ENCODE results near the gene NPHP1.

NPHP1 gene

DNA sequence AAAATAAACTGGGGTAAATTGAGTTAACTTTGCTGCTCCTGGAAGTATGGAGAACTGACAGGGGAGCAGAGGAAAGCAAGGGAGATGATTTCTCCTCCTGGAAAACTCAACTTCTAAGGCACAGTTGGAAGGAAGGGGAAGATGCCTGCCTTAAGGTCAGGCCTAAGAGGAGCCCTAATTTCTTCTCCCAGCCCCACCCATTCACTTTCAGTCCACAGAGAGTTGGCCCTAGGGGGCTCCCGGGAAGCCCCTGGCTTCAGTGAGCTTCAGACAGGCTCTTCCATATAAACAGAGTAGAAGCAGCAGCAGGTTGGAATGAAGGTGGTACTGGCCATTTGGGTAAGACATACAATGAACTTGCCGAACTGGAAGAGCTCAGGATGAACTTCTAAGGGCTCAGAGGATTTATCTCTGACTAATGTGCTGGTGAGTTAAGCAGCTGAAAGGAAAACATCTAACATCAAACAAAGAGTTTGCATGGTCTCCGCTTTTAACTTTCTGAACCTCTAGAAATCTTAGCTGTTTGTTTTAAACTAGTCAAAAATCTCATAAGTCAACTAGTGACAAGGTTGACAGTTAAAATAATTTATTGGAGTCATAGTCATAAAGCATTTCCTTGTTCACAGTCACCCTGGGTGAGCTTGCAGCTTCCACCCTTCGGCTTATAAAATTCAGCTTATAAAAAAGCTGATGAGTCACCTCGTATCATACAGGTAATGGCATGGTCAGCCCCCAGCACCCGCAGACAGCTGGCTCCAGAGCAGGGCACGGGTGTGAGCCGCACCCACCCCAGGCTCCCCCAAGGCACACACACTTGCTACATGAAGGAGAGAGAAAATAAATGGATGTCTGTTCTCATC, 99.0 kb downstream of the NPHP1 start:
- no peak overlapping the region for H3K4me3 ChIP-seq (ENCODE audit: low read length)
- TF ChIP-seq CTCF (IDR thresholded peaks at IDR 0.05; ENCODE audit: insufficient read depth, low read depth, low read length, missing control alignments), result no peak
- peak; percentile 92 for DNase-seq (ENCODE audit: low read depth)

DNA sequence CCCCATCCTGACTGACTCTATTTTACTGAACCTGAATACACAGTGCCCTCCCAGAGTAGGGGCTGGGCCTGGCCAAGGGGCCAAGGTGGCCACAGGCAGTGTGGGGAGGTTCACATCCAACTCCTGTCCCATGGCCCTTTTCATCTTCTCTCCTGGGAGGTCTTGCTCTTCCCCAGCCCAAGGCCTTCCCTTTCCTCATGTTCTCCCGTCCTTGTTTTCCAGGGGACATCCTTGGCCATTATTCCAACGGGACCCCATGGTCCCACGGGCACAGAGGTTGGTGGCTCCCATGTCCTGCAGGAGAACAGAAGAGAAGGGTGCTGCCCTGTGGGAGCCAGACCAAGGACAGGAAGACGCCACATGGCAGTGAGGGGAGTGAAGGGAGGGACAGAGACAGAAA, 99.6 kb downstream of the NPHP1 start:
- no peak for TF ChIP-seq CTCF (IDR thresholded peaks at IDR 0.05; ENCODE audit: insufficient read depth, low read depth, low read length, missing control alignments)
- DNase-seq (ENCODE audit: low read depth), result no peak
- H3K4me3 ChIP-seq (ENCODE audit: low read length), result no peak overlapping the region

DNA sequence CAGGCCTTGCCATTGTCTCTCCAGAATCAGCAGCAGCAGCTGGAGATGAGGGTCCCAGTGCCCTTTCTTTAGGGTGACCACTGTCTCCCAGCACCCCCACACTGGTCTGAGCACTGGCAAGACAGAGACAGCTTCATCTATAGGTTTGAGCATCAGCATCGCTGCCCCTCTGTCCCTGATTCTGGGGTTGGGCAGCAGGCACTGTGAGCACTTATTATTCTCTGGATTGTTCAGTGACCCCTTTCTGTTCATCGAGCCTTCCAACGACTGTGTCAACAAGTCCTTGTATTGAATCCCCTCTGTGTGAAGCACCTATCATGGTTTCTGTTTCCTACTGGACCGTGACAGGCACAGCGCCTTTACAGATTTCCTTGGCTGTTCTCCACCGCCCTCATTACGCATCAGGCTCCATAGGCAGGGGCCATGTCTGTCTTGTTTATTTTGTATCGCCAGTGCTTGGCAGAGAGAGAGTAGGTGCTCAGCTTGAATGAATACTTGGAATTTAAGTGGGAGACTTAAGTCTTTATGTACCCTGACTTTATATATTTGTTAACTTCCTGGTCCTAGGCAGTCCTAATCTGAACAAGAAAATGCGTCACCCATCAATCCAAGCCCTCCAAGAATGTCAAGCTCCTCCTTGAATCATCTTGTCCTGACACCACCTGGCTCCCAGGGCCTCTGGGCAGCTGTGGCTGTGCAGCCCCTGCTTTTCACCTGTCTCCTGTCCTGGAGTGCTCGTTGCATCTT, 100.6 kb downstream of the NPHP1 start:
- DNase-seq (ENCODE audit: low read depth), result peak; percentile 77
- no peak for TF ChIP-seq CTCF (IDR thresholded peaks at IDR 0.05; ENCODE audit: insufficient read depth, low read depth, low read length, missing control alignments)

GRCh38 chr2:110103061-110103961, 101.5 kb downstream of the NPHP1 start:
- no peak for TF ChIP-seq CTCF (IDR thresholded peaks at IDR 0.05; ENCODE audit: insufficient read depth, low read depth, low read length, missing control alignments)
- no peak overlapping the region for H3K4me3 ChIP-seq (ENCODE audit: low read length)
- no peak for DNase-seq (ENCODE audit: low read depth)

More for the DNA sequence above, 100.6 kb downstream of the NPHP1 start:
- no peak overlapping the region for H3K4me3 ChIP-seq (ENCODE audit: low read length)

GRCh38 chr2:110101901-110102803, 102.7 kb downstream of the NPHP1 start:
- no peak for TF ChIP-seq CTCF (IDR thresholded peaks at IDR 0.05; ENCODE audit: insufficient read depth, low read depth, low read length, missing control alignments)
- DNase-seq (ENCODE audit: low read depth), result peak; percentile 68

More at GRCh38 chr2:110101901-110102803, 102.7 kb downstream of the NPHP1 start:
- no peak overlapping the region for H3K4me3 ChIP-seq (ENCODE audit: low read length)

Measured in epithelial cell of esophagus (primary cell).